Activated CD4-positive, alpha-beta T cell treated with anti-CD3 and anti-CD28 coated beads for 48 hours (primary cell): ENCODE measurements around the gene PEA15.

ENCODE experiments used
- DNase-seq: peaks from one replicate; pipeline ENCODE4 v3.0.0-alpha.2; 2020

Gene PEA15

DNA sequence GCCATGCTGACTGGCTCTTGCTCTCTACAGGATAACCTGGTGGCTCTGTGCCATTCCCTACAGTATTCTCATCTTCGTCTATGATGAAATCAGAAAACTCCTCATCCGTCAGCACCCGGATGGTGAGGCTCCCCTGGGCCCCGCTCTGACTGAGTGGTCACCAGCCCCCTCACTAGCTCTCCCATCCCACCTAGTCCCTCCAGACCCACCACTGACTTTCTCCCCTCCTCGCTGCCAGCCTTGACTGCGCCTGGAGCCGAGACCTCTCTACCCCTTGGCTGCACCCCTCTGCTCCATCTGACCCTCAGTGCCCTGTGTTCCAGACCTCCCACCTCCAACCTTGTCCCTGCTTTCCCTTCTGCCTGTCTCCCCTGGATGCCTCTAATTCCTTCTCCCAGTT, 18.9 kb upstream of the PEA15 start:
- DNase-seq, result no peak

DNA sequence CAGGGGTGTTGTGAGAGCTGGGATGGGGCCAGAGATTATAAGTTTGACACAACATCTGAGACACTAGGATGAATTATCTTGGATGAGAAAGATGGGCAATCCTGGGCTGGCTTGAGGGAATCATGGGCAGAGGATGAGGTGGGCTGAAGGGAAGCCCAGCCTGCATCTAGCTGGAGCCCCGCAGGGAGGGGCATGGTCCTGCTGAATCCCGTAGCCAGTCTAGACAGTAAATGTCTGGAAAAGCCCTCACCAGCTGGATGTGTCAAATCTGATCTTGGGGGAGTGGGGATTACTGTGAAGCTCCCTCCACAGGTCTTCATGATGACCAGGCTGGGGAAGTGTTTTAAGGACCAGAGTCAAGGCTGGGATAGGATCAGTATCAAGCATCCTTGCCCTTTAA, 18.5 kb upstream of the PEA15 start:
- DNase-seq, result no peak

DNA sequence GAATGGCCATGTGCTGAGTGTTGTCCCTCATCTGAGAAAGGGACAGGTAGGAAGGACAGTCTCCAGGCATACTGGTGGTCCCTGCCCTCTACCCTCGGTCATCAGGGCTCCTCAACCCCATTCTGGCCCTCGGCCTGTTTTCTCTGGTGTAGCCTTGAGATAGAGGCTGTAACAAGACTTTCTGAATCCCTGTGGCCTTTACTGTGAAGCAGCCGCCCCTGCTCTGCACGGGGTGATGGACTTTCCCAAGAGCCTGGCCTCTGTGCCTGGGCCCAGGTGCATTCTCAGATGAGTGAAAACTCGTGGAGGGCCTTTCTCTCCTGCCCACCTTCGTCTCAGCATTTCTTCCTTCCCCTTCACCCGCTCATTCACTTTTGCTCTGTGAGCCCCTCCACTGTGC, 17.8 kb upstream of the PEA15 start:
- no peak for DNase-seq

DNA sequence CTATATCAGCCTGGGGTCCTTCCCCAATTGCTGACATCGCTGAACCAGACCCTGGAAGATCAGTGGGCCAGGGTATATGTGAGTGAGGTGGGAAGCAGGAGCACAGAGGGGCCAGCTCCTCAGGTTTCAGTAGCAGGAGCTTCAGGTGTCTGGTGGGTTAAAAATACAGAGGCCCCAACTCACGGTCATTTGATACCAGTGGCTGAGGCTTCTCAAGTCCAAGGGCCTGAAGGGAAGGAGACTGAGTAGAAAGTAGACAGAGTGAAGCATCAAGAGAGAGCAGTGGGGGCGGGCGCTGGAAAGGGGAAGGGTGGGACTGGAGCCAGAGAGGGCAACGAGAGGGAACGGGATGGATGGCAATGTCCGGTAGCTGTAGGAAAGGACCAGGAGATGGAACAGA, 16.8 kb upstream of the PEA15 start:
- DNase-seq, result no peak

DNA sequence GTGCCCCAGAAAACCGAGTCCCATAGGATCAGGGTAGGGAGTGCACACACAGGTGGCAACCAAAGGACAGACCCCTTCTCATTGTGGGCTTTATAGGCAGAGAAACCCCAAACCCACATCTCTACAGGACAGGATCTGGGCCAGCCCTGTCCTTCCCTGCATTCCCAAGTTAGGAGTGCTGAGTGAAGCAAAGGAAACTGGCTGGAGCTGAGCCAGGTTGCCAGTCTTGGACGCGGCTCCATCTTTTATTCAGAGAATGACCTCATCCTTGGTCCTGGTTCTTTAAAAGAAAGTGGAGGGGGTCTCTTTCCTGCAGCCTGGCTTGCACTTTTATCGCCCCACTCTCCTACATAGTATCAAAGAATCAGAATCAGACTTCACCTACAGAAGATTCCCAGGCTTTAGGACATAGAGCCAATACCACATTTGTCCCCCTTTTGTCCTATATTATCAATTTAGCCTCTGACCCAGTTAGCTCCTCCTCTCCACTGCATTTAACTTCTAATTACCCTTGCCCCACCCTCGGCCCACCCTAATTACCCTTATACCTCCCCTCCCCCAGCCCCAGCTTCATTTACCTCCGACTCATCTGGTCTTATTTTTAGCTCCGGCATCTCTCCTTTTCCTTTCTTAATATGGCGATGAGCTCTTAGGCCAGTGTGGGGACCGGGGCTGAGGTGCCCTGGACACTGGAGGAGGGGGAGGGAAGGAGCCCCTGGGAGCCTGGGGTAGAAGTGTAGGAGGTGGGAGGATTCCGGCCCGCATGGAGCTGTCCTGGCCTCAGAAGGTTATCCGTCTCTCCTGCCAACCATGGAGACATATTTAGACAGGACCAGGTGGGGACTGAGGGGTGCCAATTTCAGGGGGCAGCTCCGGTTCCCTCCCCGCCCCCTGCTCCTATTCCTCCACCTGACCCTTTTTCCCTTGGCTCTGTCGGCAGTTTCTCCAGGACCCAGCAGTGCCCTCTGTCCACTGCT, 15.2 kb upstream of the PEA15 start, which contains the start of gene CASQ1:
TSS of gene CASQ1 (plus strand) at position 927 of the 977 bp plus-strand sequence. CDS start 177 bp downstream, outside the sequence.
- no peak for DNase-seq

DNA sequence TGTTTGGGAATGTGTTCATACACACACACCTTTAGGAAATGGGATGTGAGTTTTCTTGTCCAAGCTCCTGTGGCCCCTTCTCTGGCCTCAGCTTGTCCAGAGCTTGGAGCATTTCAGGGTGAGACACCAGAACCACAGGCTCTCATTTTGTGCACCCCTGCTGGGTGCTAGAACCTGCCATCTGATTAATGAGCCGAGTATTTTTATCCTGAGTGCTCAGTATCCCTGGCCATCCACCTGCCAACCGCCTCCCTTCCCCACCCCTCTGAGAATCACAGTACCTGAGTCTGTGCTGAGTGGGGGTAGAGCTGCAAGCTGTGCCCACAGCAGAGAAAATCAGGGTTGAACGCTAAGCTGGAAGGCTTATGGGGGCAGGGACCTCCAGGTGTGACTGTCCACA, 13.4 kb upstream of the PEA15 start:
- DNase-seq, result no peak

DNA sequence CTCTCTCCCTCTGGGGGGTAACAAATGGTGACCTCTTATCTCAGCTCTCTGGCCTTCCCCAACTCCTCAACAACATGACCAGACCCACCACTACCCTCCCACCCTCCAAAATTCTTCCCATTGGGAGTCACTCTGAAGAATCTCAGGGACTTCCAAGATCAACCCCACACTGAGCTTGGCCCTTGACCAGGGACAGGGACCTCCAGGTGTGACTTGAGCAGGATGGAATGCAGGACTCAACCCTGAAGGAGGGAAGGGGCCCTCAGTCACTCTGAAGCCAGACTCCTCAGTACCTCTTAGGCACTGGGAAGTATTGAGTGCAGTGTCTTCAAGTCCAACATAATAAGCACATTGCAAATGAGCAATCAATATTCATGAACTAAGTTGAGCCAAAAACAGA, 12.9 kb upstream of the PEA15 start:
- no peak for DNase-seq

- DNase-seq, result peak; percentile 88
Observed at GRCh38 chr1:160193091-160193819, 11.9 kb upstream of the PEA15 start.

GRCh38 chr1:160193832-160194736, 11.1 kb upstream of the PEA15 start:
- DNase-seq, result no peak

GRCh38 chr1:160194737-160195059, 10.5 kb upstream of the PEA15 start:
- DNase-seq, result no peak

DNA sequence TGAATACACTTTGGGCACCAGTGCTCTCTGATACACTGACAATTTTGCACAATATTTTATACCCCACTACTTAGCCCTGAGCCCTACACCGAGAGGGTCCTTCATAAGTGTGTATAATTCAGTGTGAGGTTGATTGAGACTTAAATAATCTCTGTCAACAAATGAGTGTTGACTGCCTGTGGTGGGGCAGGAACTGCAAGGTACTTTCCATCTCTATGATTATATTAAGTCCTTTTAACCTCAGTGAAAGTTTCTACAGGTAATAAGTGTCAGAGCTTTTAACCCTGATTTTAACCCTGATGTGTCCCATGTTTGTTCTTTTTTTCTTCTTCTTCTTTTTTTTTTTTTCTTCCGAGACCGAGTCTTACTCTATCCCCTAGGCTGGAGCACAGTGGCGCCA, 9.0 kb upstream of the PEA15 start:
- DNase-seq, result no peak

DNA sequence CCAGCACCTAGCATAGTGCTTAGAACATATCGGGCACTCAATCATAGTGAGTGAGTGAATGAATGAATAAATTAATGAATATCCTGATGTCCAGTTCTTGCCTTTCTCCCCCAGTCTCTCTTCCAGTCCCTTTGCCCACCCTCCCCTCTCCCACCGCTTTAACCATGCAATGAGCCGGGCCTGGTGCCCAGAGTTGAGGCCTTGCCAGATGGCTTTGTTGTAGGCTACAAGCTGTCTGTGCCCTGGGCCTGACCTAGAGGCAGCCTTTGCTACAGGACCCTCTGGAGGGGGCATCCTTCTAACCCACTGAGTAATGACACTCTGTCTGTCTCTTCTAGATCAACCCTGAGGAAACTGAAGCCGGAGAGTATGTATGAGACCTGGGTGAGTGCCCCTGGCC, 8.0 kb upstream of the PEA15 start:
- DNase-seq, result no peak

- no peak for DNase-seq
Observed at GRCh38 chr1:160200786-160201185, 4.4 kb upstream of the PEA15 start.

DNA sequence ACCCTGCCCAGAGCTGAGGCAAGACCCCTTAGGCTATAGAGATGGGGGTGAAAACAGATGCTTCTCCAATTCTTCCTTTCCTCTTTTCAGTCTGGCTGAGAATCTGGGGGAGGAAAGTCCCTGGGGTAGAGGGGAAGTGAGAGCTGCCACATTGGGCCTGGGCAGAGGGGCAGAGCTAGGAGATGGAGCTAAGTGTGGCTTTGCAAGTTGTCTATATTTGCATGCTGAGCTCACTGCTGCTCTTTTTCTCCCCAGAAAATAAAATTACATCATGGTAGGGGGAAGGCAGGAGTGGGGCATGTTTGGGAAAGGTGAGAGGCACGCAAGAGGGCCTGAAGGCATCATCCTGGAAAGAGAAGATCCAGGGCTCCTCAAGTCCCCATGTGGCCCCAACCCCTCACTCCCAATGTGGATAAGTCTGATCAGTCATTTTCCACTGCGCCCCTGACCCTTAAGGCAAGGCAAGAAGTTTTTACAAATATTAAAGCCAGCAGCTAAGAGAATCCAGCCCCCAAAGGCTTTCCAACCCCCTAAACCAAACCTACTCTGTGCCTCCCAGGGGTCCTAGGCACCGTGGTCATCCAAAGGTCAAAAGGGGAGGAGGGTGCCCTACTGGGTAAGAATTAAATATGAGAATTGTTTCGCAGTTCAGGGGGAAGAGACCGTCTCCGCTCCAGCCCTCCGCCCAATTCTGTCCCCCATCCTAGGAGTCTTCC, 500 bp upstream of the PEA15 start:
- DNase-seq, result no peak

DNA sequence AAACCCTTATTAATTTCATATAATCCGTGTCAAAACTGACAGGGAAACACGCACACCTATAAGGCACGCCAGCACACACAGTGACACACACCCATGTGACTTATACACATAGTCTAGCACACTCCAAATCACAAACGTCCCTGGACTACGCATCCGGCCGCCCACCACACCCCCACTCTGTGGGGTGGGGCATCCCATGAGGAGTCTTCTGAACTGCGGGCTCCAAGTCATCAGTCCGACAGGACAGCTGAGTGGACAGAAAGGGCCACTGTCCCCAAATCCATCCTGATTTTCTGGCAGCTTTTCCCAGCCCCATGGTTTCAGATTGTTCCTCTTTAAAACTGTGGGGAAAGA, 829 bp downstream of the PEA15 start:
- DNase-seq, result peak; percentile 70

GRCh38 chr1:160206421-160207117, 1.4 kb downstream of the PEA15 start:
- no peak for DNase-seq

DNA sequence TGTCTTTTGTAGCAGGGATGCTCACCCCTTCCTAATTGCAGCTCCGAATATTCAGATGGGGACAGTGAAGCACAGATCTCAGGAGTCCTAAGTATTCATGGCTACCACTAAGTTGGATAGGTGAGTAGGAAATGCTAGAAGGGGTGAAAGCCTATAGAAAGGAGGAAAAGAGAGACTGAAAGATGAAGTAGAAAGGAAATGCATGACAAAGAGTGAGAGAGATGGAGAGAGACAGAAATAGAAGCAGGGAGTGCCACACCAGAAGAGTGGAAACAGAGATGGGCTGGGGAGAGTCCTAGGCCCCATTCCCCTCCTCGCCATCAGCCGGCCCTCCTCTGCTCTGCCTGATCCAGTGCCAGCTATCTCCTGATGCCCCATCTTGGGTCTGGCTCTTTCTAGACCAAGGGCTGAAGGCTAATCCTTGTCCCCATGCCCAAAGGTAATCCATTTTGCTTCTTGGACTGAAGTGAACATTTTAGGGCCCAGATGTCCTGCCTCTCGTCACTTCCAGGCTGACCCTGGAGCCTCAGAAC, 2.0 kb downstream of the PEA15 start:
- DNase-seq, result no peak

DNA sequence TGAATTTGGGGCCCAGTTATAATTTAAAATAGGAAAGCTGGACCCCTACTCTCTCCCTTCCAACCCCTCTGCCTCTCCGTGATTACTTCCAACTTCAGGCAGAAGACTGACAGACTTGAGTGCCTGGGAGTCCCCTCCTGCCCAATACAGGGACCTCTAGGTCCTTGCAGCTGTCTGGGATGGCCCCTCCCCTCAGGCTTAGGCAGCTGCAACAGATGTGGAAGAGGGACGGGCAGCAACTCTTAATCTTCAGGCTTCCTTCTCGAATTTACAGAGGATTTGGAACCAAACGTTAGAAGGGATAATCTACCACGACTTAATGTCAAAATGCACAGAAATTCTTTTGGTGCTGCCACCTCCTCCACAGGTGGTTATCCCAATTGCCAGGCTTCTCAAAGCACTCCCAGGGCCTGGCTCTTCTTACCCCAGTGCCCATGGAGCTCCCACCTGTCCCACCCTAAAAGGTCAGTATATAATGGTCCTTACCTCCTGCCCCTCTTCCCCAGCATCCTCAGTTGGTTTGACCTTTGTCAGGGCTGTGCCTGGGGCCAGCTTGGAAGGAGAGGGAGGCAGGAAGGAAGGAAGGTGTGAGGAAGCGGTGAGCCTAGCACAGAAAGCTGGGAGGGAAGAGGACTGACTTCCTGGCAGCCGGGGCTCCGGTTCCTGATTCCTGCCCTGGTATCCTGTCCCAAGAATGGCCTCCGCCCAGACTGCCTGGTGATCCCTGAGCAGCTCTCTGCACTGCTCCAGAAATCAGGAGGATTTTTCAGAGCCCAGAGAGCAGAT, 2.8 kb downstream of the PEA15 start:
- no peak for DNase-seq

GRCh38 chr1:160208557-160209320, 3.6 kb downstream of the PEA15 start:
- no peak for DNase-seq
